ENCODE data around the gene MON1B.
"Not testable (repeated sequence)": the region's sequence is repeated elsewhere in the genome, so short reads cannot be mapped to it uniquely, and the experiment has no call there.

MON1B gene

DNA sequence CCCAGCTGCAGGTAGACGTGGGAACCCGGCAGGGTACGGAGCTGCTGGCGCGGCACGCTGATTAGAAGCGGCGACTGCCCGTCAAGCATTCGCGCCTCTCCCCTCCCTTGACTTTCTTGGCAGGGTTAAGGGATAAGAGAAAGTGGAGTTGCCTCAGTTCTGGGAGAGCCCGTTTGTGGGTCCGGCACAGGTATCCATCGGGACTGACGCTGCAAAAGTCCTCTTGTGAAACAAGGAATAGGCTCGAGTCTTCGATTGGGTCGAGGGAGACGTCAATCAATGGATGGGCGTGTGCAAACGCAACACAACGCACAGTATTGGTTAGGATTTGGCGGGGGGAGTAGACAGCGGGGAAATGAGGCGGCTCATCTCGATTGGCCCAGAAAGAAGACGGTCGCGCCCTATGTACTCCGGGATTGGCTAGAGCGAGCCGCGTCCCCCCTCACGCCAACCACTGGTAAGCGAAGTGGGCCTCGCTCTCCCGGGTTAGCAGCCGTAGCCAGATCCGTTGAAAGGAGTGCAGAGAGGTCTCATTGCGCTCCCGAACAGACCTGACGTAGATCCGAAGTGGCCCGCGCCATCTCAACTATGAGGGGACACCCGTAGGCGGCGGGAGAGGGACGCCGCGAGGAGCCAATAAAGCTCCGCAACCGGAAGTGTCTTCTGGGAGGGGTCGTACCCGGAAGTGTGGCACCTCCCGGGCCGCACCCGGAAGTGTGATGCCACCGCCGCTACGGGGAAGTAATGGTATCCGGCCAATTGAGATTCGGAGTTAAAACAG is at the start of gene MON1B:
Gene MON1B, plus strand, starts transcription at position 713 of the 781 bp plus-strand sequence. CDS start 296 bp downstream, outside the sequence.
- DNase-seq (ENCODE audit: low read depth in 2 of 2), result peak; percentile 87

DNA sequence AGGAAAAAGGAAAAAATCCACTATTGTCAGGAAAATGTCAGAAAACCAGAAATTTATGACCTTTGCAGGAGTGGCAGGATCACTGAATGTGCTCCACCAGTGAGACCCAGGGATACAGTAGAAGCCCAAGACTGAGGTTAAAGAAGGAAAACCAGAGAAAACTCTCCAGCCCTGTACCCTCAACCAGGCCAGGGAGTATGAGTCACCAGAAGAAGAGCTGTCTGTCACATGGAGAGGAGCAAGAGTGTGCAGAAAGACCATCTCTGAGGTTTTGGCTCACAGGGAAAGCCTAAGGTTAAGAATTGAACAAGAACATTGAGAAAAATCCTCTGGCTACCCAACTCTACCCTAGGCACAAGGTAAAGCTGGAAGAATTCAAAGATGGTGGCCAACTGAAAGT is 47.6 kb upstream of the MON1B start:
- DNase-seq (ENCODE audit: low read depth in 2 of 2), result no peak

DNA sequence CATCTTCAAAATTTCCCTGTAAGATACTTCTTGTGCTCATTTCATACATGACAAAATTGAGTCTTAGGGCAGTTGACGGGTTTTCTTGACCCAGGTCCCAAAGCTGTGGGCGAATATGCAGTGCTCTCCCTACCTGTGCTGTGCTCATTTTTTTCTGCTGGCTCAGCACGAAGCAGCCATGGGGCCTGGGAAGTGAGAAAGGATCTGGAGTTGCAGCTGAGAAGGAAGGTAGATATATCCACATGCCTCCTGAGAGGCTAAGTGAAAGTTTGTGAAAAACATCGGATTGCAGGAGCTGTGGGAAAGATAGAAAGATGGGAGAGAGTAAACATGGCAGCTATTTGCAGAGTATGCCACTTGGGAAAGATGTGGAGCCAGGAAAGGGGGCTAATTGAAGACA is 42.9 kb upstream of the MON1B start:
- no peak for DNase-seq (ENCODE audit: low read depth in 2 of 2)

DNA sequence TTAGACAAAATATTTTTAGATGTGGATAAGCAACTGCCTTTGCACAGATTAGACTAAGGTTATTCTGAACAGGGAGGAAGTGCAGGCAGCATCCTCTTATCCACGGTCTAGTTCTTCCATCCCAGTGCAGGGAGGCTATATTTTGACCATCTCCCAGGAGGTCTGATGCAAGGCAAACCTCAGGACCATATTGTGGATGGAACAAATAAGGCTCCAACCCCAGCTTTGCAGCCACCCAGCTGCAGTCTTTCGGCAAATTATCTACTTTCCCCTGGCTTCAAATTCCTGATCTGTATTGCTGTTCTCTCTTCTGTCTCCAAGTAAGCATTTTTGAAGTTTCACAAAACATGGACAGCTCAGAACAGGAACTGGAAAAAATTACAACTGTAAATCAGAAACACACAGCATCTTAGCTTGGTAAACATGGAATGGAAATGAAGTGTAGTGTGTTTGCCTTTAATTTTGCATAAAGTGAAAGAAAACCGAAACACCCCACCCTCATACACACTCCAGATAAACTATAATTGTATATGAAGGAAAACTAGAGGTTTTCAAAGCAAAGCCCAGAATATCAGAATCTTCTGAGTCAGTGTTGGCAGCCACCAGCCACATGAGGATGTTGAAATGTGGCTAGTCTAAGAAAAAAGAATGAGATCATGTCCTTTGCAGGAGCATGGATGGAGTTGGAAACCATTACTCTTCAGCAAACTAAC is 33.5 kb upstream of the MON1B start:
- DNase-seq (ENCODE audit: low read depth in 2 of 2), result no peak

DNA sequence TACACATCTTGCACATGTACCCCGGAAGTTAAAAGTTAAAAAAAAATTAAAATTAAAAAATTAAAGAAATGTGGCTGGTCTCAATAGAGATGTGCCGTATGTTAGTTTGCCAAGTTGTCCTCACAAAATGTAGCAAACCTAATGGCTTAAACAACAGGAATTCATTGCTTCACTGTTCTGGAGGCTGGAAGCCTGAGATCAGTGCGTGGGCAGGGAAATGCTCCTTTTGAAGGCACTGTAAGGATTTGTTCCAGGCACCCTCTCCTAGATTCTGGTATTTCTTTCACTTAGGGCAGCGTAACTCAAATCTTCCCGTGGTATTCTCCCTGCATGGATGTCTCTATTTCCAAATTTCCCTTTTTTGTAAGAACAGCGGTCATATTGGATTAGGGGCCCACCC is 32.7 kb upstream of the MON1B start:
- no peak for DNase-seq (ENCODE audit: low read depth in 2 of 2)

DNA sequence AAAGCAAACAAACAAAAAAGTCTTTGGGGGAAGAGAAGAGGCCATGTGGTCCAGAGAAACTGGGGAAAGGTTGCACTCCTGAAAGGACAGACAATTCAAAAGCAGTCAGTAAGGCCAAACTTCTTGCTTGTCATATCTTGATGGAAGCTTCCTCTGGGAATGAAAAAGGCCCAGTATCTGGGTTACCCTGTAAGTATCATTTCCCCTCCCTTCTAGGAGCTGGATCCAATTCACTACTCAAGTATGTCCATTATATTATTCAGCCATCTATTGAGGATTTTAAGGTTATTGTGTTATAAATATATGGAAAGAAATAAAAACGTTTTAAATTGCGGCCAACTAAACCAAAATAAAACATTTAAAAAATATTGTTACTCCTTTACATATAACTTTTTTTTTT is 26.0 kb upstream of the MON1B start:
- no peak for DNase-seq (ENCODE audit: low read depth in 2 of 2)

DNA sequence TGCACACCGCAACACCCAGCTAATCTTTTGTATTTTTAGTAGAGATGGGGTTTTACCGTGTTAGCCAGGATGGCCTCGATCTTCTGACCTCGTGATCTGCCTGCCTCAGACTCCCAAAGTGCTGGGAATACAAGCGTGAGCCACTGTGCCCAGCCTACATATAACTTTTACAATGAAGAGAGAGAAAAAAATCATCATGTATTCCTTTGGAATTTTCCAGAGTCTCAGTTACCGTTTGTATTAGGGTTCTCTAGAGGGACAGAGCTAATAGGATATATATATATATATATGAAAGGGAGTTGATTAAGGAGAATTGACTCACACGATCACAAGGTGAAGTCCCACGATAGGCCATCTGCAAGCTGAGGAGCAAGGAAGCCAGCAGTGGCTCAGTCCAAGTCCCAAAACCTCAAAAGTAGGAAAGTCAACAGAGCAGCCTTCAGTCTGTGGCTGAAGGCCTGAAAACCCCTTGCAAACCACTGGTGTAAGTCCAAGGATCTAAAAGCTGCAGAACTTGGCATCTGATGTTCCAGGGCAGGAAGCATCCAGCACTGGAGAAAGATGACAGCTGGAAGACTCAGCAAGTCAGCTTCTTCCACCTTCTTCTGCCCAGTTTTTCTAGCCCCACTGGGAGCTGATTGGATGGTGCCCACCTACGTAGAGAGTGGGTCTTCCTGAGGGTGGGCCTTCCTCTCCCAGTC is 25.3 kb upstream of the MON1B start:
- not testable (repeated sequence) for DNase-seq (ENCODE audit: low read depth in 2 of 2)

DNA sequence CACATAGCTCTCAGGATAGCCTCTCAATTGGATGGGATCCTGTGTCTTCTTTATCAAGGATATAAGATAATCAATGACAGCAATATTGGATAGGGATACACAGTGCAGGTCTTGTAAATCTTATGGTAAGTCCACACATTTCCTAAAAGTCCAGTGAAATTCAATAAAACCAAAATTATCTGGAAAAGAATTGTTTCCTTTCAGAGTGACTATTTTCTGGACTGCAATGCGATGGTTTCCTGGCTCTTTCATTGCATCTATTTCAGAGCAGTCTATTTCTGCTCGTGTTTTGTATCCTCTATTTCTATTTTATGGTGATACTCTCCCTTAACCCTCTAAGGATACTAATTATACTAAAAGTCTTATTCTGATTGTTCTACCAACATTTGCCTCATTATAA is 24.3 kb upstream of the MON1B start:
- no peak for DNase-seq (ENCODE audit: low read depth in 2 of 2)

DNA sequence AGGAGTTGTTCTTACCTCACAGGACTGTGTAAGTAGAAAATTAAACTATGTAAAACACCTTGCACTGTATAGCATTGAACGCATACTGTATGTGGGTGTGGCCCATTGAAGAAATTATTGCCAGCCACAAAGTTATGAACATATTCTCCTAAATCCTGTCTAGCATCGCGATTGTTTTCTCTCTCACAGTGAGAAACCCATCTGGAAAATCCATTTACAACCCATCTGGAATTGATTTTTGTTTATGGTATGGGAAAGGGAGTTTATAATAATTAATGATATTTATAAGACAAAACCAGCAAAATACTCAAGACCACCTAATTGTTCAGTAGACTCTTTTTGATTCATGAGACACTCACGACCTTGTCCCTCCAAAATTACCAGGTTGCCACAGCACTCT is 22.1 kb upstream of the MON1B start:
- DNase-seq (ENCODE audit: low read depth in 2 of 2), result no peak

DNA sequence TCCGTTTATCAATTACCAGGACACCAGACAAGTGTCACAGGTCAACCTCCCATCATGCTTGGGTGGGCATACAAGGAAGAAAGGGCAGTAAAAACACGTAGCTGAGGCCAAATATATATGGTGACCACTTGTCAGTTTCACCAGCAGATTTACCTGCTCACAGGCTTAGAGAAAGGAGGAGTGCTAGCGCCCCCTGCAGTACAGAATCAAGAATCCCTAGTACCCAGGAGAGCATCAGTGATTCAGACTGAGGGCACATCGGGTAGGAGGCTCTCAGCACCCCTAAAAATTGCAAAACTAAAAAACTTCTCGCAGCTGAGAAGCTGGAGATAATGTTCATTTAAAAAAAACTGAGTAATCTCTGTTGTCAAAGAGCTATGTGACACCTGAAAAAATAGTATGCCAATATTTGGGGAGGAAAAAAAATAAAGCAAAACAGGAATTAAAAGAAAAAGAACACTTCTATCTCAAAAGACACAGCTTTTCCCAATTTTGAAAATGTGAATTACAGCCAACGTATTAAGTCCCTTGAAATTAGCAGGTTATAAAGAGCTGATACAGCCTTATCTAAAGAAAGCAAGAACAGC is 21.2 kb upstream of the MON1B start:
- peak in 1 of 2 experiments; percentile 34 for DNase-seq (ENCODE audit: low read depth in 2 of 2)

DNA sequence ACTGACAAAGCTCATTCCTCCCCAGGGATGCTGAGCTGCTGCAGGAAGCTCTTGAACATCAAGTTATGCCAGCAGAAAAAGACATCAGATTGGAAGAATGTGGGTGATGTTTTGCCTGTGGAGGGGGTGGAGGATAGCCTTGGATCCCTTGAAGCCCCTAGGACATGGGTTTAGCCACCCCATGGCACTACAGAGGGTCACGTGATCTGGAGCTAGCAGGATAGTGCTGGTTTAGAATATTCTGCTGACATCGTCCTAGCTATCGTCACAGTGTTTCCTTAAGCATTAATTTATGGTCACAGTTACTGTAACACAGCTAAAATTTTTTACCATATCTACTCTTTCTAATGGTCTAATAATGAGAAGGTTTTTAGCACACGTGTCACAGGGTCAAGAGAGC is 20.2 kb upstream of the MON1B start:
- no peak for DNase-seq (ENCODE audit: low read depth in 2 of 2)

DNA sequence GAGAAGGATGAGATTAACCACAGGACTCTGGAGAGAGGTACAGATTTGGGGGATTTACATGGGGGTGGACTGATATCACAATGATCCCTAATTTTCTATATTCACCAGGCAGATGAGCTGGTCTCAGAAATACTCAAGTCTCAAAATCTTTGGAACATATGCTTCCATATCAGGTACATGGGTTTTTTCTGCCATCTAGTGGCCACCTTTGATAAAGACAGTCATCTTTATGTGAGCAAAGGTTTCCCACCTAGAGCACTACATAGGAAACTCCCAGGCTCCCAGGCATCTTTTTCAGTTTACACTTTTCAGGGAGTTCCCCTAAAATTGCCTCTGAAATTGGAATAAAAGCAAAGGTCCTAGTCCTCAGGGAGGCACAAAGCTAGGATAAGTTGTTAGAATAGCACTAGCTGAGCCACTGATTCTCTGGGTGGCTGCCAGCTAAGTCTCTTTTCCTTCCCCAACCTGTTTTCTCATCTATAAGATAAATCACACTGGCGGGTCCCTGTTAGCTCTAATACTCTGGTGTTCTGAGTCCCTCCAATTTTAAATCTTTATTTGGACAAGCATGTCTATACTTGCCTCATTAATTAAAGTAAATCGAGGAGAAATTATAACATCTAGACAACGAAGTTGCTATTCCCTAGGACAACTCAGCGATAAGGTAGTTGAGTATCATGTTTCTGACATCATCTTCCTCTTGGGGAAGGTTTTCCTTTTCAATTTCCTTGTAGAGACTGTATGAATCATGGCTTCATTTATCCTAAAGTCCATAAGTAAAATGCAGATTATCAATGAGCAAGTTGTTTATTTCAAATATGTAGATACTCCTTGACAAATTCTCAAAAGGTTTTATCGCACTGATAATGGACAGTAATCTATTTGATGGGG is 19.0 kb upstream of the MON1B start:
- DNase-seq (ENCODE audit: low read depth in 2 of 2), result no peak

DNA sequence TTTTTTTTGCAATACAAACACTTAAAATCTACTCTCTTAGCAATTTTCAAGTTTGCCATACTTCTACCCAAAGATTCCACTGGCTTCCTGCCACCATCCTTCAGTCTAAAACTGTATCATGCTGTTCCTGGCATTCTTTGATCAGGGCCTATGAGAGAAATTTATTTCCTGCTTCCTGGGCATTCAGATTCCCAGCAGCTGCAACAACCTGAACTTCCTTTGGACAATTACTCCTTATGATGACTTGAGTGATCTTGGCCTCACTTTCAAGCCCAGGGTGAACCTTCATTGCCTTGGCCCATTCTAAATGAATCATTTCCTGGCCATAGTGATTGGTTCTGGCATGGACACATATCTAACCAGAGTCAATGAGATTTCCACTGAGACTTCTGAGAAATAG is 18.0 kb upstream of the MON1B start:
- no peak for DNase-seq (ENCODE audit: low read depth in 2 of 2)

DNA sequence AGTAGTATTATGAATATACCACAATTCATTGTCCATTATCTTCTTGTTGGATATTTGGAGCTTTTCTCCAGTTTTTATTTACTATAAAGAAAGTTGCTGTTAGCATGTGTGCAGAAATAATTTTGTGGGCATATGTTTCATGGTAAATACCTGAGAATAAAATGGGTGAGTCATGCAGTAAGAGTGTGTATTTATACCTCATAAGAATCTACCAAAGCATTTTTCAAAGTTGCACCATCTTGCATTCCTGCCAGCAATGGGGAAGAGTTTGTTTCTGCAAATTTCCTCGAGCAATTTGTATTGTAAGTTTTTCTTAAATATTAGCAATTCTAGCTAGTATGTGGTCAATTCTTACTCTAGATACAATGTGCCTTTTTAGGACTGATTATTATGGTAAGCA is 7.9 kb upstream of the MON1B start:
- no peak for DNase-seq (ENCODE audit: low read depth in 2 of 2)

DNA sequence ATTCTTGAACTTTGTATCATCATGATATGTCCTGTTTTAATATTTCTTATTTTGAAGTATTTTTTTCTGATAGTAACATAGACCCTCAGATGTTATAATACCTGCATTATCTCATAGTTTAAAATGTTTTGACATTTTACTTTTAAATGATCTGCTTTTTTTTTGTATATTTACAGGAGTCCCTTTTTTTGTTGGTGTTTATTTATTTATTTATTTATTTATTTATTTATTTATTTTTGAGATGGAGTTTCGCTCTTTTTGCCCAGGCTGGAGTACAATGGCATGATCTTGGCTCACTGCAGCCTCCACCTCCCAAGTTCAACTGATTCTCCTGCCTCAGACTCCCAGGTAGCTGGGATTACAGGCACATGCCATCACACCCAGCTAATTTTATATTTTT is 4.7 kb upstream of the MON1B start:
- DNase-seq (ENCODE audit: low read depth in 2 of 2), result not testable (repeated sequence)

DNA sequence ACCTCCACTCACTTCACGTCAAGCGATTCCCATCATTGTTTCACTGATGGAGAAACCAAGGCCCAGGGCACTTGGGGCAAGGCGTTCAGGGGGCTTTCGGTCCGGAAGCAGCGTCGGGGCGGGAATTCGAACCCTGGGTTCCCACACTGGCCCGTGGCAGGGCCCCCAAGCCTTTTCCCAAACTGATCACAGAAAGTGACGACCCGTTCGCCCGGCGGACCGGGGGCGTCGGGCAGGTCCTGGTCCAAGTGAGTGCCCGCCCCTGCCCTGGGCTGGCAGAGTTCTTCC is 856 bp upstream of the MON1B start:
- DNase-seq (ENCODE audit: low read depth in 2 of 2), result no peak

DNA sequence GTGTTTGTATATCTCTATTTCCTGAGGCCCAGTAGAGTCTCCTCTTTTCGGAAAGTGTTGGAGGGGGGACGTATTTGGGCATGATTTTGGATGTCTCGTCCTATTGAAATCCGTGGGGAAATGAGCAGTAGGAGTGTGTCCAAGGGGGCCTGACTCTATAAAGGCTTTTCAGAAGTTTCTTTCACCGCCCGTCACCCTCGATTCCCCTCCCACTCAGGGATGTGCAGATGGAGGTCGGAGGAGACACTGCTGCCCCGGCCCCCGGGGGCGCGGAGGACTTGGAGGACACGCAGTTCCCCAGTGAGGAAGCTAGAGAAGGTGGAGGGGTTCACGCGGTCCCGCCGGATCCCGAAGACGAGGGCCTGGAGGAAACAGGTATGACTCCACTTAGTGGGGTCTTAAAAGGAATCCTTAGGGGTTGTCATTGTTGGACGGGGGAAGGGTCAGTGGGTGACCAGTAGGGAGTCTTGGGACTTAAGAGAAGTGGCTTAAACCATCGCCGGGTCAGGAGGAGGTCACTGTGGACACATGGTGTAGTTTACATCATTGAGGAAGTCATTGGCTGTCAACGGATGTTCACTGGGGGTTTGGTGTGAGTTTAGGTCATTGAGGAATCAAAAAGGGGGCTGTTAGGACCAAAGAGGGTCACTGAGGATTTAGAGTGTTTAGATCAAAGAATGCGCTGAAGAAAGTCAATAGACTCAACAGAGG is 424 bp downstream of the MON1B start:
- no peak for DNase-seq (ENCODE audit: low read depth in 2 of 2)

DNA sequence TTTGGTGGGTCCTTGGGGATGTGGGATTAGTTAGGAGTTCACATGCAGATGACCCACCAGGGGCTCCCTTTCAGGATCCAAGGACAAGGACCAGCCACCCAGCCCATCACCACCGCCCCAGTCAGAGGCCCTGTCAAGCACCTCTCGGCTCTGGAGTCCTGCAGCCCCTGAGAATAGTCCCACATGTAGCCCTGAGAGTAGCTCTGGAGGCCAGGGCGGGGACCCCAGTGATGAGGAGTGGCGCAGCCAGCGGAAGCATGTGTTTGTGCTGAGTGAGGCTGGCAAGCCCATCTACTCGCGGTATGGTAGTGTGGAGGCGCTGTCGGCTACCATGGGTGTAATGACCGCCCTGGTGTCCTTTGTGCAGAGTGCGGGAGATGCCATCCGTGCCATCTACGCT is 2.4 kb downstream of the MON1B start:
- DNase-seq (ENCODE audit: low read depth in 2 of 2), result no peak

DNA sequence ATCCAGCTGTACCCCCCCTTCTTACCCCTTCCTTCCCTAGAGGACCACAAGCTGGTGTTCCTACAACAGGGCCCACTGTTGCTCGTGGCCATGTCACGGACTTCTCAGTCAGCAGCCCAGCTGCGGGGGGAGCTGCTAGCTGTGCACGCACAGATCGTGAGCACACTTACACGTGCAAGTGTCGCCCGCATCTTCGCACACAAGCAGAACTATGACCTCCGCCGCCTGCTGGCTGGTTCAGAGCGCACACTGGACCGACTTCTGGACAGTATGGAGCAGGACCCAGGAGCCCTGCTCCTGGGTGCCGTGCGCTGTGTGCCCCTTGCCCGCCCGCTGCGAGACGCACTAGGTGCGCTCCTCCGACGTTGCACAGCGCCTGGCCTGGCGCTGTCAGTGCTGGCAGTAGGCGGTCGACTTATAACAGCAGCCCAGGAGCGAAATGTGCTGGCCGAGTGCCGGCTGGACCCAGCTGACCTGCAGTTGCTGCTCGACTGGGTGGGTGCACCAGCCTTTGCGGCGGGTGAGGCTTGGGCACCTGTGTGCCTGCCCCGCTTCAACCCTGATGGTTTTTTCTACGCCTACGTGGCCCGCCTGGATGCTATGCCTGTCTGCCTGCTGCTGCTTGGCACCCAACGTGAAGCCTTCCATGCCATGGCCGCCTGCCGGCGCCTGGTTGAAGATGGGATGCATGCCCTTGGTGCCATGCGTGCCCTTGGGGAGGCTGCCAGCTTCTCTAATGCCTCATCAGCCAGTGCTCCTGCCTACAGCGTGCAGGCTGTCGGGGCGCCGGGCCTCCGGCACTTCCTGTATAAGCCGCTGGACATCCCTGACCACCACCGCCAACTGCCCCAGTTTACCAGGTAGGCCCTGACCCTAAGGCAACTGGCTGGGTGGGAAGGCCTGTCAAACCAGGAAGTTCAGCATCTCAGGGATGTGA is 3.6 kb downstream of the MON1B start:
- no peak for DNase-seq (ENCODE audit: low read depth in 2 of 2)

DNA sequence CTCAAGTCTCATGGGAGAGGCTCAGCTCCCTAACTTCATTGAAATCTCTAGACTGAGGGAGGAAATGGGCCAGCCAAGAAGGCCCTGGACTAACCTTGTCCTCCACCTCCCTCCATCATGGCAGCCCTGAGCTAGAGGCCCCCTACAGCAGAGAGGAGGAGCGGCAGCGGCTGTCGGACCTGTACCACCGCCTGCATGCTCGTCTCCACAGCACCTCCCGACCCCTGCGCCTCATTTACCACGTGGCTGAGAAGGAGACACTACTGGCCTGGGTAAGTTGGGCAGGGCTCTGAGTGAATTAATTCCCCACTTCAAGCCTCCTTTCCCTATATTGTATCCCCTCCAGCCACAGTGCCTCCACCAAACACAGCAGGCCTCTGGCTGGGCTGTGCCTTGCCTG is 4.4 kb downstream of the MON1B start:
- DNase-seq (ENCODE audit: low read depth in 2 of 2), result no peak
